ENCODE measurements around the gene ZNF329.
A peak's percentile ranks its signal among the peaks of the same experiment; 100 is the strongest.
"Not testable (repeated sequence)": the region's sequence is repeated elsewhere in the genome, so short reads cannot be mapped to it uniquely, and the experiment has no call there.

Gene ZNF329
- long read RNA-seq, donor 1, partial matches to known transcripts: 0 of 1 reads
- long read RNA-seq, donor 1, other reads (novel, unspliced or antisense): 0 of 1 reads
- long read RNA-seq, donor 2: 0 reads
- long read RNA-seq, donor 3, partial matches to known transcripts: 0 of 2 reads
- long read RNA-seq, donor 3, other reads (novel, unspliced or antisense): 0 of 2 reads
- long read RNA-seq, donor 4, partial matches to known transcripts: 0 of 1 reads
- long read RNA-seq, donor 4, other reads (novel, unspliced or antisense): 0 of 1 reads
- long read RNA-seq, donor 5, partial matches to known transcripts: 28 of 30 reads
- long read RNA-seq, donor 5, other reads (novel, unspliced or antisense): 0 of 30 reads
- long read RNA-seq, donor 6, partial matches to known transcripts: 0 of 3 reads
- long read RNA-seq, donor 6, other reads (novel, unspliced or antisense): 0 of 3 reads
- long read RNA-seq, donor 7, partial matches to known transcripts: 0 of 1 reads
- long read RNA-seq, donor 7, other reads (novel, unspliced or antisense): 0 of 1 reads
- long read RNA-seq, donor 8, partial matches to known transcripts: 0 of 4 reads
- long read RNA-seq, donor 8, other reads (novel, unspliced or antisense): 0 of 4 reads

DNA sequence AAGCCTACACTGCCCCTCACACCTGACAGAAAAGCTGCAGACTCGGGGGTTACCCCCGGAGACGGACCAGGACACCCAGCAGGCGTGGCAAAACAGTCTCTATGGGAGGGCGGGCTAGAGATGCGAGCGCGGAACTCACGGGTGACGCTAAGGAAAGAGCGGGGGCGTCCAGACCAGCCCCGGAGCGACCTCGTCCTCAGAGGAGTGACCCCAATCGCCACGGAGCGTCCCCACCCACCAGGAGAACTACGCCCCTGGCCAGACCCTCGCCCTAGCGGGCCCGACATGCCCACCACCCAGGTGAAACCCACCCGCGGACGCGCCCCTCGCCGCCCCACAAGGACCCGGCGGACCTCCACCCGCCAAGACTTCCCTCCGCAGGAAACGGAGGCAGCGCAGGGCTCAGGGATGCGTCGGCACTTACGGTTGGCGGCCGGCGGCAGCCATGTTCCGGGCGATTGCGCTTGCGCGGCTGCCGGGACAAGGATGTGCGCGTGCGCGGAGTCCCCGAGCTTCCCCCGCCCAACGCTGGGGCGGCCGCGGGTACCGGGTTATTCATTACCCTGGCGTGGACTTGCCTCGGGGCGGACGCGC lies at the start of gene ZNF329:
TSS of gene ZNF329 (minus strand) at position 462 of the 594 bp plus-strand sequence. CDS start 21,286 bp downstream, outside the sequence.
- peak; percentile 87 for DNase-seq

DNA sequence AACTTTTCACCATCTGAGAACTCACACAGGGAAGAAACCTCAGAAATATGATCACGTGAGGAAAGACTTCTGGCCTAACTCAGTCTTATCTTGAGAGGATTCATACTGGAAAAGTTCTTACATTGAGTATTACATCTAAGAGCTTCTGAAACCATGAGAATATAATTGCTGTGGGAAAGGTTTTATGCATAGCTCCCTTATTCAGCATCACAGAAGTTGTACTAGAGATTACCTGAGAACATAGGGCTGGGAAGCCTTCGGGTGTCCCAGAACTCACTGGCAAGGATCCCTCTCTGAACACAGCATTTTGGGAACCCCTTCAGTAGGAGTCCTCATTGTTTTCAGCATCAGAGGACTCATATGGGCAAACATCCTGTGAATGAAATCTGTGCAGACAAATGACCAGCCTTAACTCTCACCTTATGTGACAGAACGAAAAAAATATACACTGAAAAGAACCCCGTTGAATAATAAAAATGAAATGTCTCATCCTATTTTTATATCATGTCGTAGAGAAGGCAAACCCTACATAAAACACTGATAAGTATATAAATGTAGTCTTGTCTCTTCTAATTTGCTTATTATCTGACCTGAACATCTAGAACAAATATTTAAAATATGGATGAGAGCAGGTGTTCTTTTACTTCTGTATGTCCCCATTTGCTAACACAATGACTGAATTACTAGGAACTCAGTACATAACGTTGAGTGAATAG lies 46.5 kb upstream of the ZNF329 start:
- DNase-seq: peak; percentile 41

DNA sequence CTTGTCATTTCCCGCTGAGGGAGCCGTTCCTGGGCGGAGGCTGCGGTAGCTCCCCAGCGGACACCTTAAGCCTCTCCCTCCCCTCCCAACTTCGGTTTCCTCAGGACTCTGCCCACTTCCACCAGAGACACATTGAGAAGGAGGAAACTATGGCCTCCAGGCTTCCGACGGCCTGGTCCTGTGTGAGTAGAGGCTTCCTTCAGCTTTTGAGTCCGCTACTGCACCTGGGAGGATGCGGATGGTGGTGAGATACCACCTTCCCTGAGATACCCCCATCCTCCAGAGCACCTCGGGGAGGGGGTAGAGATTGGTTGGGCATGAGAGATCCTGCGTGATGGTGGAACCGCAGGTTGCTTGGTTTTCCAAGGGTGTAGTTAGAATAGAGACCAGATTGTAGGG lies 33.2 kb upstream of the ZNF329 start:
- no peak for DNase-seq

DNA sequence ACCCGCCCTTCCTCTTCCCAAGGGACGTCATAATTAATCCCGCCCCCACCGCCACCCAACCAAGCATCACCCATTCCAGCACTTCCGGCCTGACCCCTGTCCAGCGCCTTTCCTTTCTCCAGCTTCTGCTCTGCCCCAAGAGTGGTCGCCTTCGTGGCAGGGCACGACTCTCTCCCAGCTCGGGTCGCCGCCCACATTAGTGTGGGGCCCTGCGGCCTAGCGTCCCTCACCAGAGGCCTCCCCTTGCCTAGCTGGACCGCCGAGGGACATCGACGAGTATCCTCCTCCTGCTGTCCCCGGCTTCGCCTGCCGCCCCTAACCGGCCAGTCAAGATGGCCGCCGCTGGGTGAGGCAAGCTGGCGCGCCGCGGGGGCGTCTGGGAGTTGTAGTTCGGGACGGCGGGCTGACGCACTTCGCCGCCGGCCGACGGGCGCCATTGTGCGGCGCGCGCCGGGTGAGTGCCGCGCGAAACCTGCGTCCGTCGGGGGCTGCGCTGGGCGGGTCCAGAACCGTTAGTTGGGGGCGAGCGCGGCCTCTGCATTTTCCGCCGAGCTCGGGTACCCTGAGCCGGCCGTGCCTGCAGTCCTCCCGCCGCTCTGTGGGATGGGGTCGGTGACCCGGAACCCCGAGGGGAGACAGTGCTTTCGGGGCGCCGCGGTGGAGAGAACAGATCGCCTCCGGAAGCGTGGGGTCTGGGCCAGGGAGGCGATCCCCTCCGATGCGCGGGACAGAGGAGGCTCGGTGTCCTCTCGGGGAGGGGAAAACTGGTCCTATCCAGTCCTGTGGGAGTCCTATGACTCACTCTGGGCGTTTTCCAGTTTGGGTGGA lies 32.6 kb upstream of the ZNF329 start, which contains the start of gene ZNF274:
TSS of gene ZNF274 (plus strand) at position 73 of the 828 bp plus-strand sequence. CDS start 905 bp downstream, outside the sequence.
- DNase-seq: peak; percentile 94

DNA sequence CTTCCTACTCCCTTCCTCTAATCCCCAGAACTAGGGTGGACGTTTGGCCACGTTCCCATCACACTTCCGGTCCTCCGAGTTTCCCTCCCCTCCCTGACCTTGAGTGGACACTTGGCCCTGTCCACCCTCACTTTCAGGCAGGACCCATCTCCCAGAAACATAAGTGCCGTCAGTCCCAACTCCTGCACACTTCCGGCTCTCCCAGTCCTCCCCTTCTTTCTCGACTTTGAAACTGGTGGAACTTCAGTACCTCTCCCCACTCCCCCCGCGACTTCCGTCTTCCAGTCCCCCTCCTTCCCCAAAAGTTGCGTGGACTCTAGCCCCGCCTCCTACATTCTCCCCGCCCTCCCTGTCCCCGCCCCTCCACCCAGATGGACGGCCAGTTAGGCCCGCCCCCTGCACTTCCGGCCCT lies 32.0 kb upstream of the ZNF329 start:
- peak; percentile 16 for DNase-seq

DNA sequence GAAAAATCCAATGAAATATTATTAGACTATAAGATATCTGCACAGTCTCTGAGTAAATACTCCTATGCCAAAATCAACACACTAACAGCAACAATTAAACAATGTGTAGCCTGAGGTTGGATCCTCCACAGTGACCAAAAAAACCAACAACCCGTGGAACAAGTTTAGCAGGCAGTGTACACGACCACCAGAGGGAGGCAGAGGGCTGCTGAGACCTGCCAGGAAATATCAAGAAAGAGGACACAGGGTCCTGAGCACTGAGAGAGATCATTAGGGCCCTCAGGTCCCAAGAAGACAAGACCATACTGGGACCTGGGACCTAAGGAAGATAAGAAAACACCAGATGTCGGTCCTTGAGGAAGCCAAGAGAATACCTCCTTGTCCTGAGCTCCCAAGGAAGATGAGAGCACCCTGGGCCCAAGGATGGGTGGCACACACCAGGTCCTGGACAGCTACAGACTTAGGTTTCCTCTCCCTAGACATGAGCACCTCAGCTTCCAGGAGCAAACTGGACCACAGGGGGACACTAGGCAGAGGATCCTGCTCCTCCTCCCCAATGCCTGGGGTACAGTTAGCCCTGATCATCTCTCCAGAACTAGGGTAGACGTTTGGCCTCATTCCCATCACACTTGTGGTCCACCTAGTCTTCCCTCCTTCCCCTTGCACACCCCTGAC lies 31.4 kb upstream of the ZNF329 start:
- peak; percentile 11 for DNase-seq

DNA sequence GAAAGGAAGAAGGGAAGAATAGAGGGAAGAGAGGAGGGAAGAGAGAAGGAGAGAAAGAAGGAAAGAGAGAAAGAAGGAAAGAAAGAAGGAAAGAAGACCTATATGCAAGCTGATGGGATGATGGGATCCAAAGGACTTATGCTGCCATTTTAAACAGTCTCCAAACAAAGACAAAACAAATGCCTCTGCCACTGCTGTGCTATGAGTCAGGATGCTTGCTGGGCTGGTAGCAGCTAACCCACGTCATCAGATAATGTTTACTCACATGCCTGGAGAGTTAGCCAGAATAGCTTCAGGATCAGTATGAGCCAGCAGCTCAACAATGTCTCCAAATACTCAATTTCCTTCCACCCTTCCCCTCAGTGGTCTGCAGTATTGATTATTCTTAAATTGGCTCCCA lies 20.3 kb upstream of the ZNF329 start:
- DNase-seq: no peak

DNA sequence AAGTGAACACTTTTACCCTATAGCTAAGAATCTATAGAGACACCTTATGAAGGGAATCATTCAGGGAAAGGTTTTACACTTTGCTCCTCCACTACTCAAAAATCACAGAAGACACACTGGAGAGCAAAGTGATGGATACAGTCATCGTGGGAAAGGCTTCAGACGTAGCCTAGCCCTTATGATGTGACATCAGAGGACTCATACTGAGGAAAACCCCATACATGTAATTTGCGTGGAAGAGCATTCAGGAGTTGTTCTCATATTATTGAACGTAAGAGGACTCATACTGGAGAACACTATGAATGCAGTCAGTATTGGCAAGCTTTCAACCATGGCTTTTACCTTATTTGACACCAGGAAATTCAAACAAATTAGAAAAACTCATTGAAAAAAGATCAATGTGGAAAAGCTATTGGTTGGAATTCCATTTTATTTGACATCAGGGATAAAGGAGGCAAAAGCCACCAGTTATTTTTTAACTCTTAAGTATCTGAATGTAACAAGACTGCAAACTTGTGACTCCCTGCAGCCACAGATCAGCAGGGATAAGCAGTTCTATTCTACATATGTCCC lies 16.2 kb upstream of the ZNF329 start:
- no peak for DNase-seq

DNA sequence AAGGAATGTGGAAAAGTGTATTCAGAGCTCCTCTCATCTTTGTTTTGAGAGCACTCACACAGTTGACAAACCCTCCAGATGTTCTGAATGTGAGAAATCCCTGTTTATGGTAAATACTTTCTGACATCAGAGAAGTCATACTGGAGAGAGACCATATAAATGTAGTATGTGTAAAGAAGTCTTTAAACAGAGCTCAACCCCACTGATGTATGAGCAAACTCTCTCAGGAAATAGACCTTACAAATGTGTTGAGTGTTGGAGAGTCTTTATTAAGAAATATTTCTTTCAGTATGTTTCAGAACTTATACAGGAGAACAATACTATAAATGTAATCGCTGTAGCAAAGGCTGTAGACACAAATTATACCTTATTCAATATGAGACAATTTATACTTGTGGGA lies 15.7 kb upstream of the ZNF329 start:
- no peak for DNase-seq

DNA sequence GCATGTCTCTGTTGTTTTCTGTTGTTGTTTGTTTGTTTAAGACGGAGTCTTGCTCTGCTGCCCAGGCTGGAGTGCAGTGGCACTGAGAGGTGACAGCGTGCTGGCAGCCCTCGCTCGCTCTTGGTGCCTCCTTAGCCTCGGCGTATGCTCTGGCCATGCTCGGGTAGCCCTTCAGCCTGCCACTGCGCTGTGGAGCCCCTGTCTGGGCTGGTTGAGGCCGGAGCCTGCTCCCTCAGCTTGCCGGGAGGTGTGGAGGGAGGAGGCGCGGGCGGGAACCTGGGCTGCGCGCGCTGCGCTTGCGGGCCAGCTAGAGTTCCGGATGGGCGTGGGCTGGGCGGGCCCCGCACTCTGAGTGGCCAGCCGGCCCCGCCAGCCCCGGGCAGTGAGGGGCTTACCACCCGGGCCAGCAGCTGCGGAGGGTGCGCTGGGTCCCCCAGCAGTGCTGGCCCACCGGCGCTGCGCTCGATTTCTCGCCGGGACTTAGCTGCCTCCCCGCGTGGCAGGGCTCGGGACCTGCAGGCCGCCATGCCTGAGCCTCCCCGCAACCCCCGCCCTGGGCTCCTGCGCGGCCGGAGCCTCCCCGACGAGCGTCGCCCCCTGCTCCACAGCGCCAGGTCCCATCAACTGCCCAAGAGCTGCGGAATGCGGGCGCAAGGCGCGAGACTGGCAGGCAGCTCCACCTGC lies 6.6 kb upstream of the ZNF329 start:
- DNase-seq: no peak

DNA sequence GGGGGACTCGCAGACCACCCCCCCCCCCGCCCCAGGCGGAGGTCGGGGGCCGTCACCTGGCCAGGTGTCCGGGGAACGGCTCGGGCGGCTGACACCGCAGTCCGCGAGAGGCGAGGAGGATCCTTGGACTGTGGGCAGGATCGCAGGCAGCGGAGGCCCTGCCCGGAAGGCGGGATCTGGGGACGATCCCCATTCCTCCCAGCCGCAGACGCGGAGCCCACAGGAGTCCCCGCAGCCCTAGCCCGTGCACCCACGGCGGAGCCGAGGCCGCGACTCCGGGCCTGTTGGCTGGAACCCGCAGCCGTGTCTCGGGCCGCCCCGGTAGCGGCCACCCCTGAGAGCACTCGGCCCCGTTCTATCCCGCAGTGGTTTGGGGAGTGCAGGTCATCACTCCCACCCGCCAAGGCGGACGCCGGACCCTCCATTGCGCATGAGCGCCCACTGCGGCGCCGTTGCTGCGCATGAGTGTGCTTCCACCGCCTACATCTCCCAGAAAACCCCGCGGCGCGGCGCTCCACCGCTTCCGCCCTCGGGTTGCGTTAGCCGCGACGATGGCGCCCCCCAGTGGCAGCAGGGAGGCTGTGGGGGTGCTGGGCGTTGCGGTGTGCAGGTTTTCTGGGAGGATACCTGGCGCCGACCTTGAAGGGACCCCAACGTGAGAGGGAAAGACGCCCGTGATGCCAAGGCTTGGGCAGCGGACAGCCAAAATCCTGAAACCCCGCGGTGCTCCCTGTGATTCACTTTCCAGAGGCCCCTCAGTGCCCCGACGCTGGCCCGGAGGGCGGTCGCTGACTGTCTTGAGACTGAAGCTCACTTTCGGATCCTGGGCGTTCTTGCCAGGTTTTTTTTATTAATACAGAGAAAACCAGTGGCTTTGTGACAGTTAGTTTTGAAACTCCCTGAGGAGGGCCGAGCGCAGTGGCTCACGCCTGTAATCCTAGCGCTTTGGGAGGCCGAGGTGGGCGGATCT lies 4.4 kb upstream of the ZNF329 start:
- peak; percentile 99 for DNase-seq

DNA sequence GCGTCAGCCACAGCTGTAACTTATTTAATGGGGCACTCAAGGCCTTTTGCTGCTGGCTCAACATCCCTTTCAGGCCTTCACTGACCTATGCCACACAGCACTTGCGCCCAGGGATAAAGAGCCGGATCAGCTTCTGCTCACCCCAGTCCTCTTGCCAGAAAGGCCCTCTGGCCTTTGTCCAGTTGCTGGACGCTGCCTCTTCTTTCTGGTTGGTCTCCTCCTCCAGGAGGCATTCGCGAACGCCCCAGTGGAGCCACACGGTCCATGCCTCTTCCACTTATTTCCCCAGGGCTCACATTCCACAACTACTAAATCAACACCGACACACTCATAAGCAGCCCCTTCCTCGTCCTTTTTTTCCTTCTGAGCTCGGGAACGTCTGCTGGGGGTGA lies 3.7 kb upstream of the ZNF329 start:
- no peak for DNase-seq

DNA sequence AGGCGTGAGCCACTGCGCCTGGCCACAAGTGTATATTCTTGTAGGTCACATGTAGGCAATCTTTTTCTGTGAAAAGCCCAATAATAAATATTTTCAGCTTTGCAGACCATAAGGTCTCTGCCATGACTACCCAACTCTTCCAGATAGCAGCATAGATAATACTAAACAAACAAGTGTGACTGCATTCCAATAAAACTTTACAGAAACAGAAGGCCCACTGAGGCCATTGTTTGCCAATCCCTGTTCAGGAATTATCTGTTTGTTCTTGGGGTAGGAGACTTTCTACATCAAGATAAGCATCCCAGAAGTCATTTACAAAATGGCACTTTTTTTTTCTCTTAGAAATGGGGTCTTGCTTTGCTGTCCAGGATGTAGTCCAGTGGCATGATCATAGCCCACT lies 2.8 kb upstream of the ZNF329 start:
- no peak for DNase-seq

DNA sequence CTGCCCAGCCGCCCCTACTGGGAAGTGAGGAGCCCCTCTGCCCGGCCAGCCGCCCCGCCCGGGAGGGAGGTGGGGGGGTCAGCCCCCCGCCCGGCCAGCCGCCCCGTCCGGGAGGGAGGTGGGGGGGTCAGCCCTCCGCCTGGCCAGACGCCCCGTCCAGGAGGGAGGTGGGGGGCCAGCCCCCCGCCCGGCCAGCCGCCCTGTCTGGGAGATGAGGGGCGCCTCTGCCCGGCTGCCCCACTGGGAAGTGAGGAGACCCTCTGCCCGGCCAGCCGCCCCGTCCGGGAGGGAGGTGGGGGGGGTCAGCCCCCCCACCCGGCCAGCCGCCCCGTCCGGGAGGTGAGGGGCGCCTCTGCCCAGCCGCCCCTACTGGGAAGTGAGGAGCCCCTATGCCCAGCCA lies 3.1 kb downstream of the ZNF329 start:
- not testable (repeated sequence) for DNase-seq

DNA sequence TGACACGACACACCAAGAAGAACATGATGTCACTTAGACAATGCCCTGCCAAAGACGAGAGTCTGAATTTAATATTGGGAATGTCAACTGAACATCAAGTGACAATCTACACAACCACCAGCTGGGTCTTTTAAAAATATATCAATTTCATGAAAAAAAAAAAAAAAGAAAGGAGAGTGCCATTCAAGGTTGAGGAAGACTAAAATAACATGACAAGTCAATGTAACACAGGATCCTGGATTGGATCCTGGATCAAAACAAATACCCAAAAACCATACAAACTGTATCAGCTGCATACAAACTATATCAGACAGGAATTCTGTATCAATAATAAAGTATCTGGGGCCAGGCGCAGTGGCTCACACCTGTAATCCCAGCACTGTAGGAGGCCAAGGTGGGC lies 4.7 kb downstream of the ZNF329 start:
- no peak for DNase-seq

DNA sequence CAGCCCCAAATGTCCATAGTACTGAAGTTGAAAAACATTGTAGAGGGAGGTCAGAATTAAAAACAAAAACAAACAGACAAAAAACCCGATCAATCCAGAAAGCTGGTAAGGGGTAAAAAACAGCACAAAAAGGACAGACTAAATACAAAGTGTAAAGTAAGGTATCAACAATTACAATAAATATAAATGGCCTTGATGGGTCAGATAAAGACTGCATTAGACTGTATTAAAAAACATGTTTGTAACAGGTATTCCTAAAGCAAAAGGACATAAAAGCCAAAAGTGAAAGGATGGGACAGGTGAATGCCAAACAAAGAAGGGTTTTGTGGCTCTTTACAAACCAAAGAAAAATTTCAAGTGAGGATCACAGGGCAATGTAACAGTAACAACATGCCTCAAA lies 16.3 kb downstream of the ZNF329 start:
- DNase-seq: no peak

DNA sequence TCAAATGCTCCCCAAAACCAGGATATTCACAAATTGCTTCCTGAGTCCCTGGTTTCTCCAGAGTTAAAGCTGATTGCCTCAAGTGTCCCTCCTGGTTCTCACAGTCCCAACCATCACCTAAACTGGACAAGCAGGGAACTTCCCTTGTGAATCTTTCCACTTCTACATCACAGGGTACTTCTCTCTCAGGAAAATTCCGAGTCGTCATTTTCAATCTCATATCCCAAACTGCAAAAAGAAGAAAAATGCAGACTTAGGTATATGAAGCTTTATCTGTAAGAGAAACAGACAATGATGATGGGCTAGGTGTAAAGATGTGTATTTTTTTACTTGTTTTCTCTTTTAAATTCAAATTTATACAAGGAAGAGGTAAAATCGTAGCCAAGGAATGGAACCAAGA lies 21.3 kb downstream of the ZNF329 start:
- no peak for DNase-seq

DNA sequence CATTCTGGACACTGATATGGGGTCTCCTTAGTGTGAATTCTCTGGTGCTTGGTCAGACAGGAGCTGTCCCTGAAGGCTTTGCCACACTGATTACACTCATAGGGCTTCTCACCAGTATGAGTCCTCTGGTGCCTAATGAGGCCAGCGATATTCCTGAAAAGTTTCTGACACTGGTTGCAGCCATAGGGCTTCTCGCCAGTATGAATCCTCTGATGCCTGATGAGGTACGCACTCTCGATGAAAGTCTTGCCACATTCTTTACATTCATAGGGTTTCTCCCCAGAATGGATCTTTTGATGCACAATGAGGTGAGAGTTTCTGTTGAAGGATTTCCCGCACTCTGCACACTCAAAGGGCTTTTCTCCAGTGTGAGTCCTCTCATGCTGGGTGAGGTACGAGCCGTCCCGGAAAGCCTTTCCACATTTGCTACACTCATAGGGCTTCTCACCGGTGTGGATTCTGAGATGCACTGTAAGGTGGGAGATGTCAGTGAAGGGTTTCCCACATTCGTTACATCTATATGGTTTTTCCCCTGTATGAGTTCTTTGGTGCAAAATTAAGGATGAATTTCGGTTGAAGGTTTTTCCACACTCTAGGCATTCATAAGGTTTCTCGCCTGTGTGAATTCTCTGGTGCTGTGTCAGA lies 22.4 kb downstream of the ZNF329 start:
- no peak for DNase-seq

DNA sequence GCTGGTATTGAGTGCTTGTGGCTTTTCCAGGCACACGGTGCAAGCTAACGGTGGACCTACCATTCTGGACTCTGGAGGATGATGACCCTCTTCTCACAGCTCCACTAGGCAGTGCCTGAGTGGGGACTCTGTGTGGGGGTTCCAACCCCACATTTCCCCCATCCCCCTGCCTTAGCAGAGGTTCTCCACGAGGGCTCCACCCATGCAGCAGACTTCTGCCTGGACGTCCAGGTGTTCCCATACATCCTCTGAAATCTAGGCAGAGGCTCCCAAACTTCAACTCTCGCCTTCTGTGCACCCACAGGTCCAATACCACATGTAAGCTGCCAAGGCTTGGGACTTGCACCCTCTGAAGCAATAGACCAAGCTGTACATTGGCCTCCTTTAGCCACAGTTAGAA lies 27.2 kb downstream of the ZNF329 start:
- no peak for DNase-seq
